GM12864 (cell line): ENCODE measurements around the gene CST6.

Experiments used
- DNase-seq: peaks from one replicate; pipeline ENCODE4 v3.0.0-alpha.2; 2011; ENCODE audit warnings: low read depth
- H3K4me3 ChIP-seq: 2 replicates; pipeline ENCODE4 v1.5.1; 2011; ENCODE audit warnings: mild to moderate bottlenecking, low read depth, low read length, control low read depth
- CTCF ChIP-seq: IDR thresholded peaks from 2 replicates; pipeline ENCODE4 v1.5.1; 2011; ENCODE audit warnings: low read depth, mild to moderate bottlenecking, moderate library complexity, low read length, control low read depth, inconsistent platforms; ENCODE audit errors: missing control alignments

CST6 gene, protein sequence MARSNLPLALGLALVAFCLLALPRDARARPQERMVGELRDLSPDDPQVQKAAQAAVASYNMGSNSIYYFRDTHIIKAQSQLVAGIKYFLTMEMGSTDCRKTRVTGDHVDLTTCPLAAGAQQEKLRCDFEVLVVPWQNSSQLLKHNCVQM

GRCh38 chr11:66011785-66012303 is at the start of gene CST6:
CST6 (plus strand) TSS chr11:66012008; CDS start chr11:66012045, 37 bp downstream.
- DNase-seq = no peak
- no peak for TF ChIP-seq CTCF
- H3K4me3 ChIP-seq = no peak within 1 kb of the TSS

GRCh38 chr11:65962141-65962564 is 49.7 kb upstream of the CST6 start:
- TF ChIP-seq CTCF = no peak
- H3K4me3 ChIP-seq = peak overlapping the region; percentile 94
- no peak for DNase-seq

DNA sequence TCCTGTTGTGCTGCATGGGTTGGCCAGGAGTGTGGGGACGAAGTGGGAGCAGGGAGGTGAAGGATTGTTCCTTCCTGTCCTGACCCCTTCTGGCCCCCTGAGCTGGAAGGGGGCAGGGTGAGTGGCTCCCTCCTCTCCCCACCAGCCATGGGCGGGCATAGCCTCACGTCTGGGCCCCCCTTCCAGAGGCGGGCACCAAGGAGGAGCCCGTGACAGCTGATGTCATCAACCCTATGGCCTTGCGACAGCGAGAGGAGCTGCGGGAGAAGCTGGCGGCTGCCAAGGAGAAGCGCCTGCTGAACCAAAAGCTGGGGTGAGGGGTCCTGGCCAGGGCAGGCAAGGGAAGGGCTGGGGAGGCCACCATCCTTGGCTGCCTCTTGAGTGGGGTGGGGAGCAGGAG is 46.9 kb upstream of the CST6 start:
- no peak for TF ChIP-seq CTCF
- DNase-seq = no peak
- H3K4me3 ChIP-seq = no peak overlapping the region

GRCh38 chr11:65965986-65966762 is 45.6 kb upstream of the CST6 start:
- DNase-seq = no peak
- TF ChIP-seq CTCF = no peak
- H3K4me3 ChIP-seq = no peak overlapping the region

DNA sequence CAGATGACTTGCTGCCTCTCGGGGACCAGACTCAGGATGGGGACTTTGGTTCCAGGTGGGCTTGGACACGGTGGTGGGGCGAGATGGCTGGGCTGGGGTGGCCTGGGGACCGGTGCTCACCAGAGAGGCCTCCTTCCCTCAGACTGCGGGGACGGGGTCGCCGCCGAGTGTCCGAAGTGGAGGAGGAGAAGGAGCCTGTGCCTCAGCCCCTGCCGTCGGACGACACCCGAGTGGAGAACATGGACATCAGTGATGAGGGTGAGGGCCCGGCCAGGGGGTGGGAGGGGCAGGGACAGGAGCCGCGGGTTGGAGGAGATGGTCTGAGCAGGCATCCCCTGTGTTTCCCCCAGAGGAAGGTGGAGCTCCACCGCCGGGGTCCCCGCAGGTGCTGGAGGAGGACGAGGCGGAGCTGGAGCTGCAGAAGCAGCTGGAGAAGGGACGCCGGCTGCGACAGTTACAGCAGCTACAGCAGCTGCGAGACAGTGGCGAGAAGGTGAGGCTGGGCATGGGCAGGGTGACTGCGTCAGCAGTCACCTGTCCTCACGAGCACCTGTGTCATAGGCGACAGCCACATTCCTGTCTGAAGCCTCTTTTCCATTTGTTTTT is 44.4 kb upstream of the CST6 start:
- no peak for TF ChIP-seq CTCF
- no peak for DNase-seq
- no peak overlapping the region for H3K4me3 ChIP-seq

- no peak for DNase-seq
- no peak overlapping the region for H3K4me3 ChIP-seq
- TF ChIP-seq CTCF = no peak
Observed at GRCh38 chr11:65968600-65969482, 43.0 kb upstream of the CST6 start.
